ENCODE results near the gene ALDH1A2.

- TF ChIP-seq MEF2A (IDR thresholded peaks at IDR 0.05; ENCODE audit: borderline replicate concordance, low read depth) (no peak), CTCF (IDR thresholded peaks at IDR 0.05) (no peak)
Observed at GRCh38 chr15:58052334-58052733, 13.2 kb downstream of the ALDH1A2 start.
